ENCODE data around the gene FAM187B. TPM values are rescaled to one million over a fixed set of nuclear protein-coding genes. Genes with fewer than 3 reads are reported as not detected.

The FAM187B gene
- polyA plus RNA-seq, 1 donor (not counting 4 experiments of a cell fraction or from before 2014, with no cell fraction given) = not detected

- no peaks in the 10 kb centered on the region for H4K20me1 ChIP-seq (ENCODE audit: control insufficient read depth, extremely low read depth, insufficient read depth, low read length)
- no peak for FAIRE-seq
Observed at GRCh38 chr19:35176181-35176570, 52.4 kb downstream of the FAM187B start.

More at GRCh38 chr19:35176181-35176570, 52.4 kb downstream of the FAM187B start:
- Histone ChIP-seq H3K9ac (ENCODE audit: control insufficient read depth, extremely low read depth, insufficient read depth, low read length) (no peak overlapping the region), H2AFZ (ENCODE audit: control insufficient read depth, low read length) (no peak overlapping the region), H3K4me2 (ENCODE audit: control insufficient read depth, extremely low read depth, insufficient read depth, low read depth, low read length) (no peak overlapping the region), H3K9me1 (ENCODE audit: control insufficient read depth, extremely low read depth, insufficient read depth, low read length) (no peaks in the 10 kb centered on the region), H3K79me2 (ENCODE audit: control insufficient read depth, insufficient read depth, low read length) (no peaks in the 10 kb centered on the region), H3K4me1 (ENCODE audit: control insufficient read depth, extremely low read depth, insufficient read depth, low read length) (peaks cover 8% of the 10 kb centered on the region), H3K27me3 (ENCODE audit: control insufficient read depth, extremely low read depth, insufficient read depth, low read length) (no peaks in the 10 kb centered on the region), H3K4me3 (ENCODE audit: control insufficient read depth in 2 of 3, extremely low read depth in 1 of 3, insufficient read depth in 2 of 3, low read depth in 1 of 3, low read length in 3 of 3) (no peak overlapping the region), H3K27ac (ENCODE audit: control insufficient read depth, insufficient read depth, low read length) (no peak overlapping the region), H3K9me3 (ENCODE audit: control insufficient read depth, low read depth, low read length) (no peaks in the 10 kb centered on the region), H3K36me3 (ENCODE audit: control insufficient read depth in 2 of 2, extremely low read depth in 1 of 2, insufficient read depth in 2 of 2, low read length in 2 of 2) (no peaks in the 10 kb centered on the region)
- dilution Hi-C loops (cut with MboI; ENCODE audit: extremely low pct_ligation_motif_present, low sequenced_read_pairs) = no loop called here
- no peak for DNase-seq (ENCODE audit: low read depth, low spot score)
- no peak for TF ChIP-seq CTCF (optimal IDR thresholded peaks at IDR 0.05 in 1 of 3, IDR thresholded peaks at IDR 0.05 in 1 of 3, conservative IDR thresholded peaks at IDR 0.05 in 1 of 3; ENCODE audit: extremely low read depth in 1 of 3, insufficient read depth in 2 of 3, low read length in 3 of 3)
- no peak for TF ChIP-seq EZH2 (IDR thresholded peaks at IDR 0.05; ENCODE audit: low read length)

Other genes with a start within 250 kb of the FAM187B start
- gene GRAMD1A, start 228.4 kb downstream of the FAM187B start, polyA plus RNA-seq = 22.1 to 26.8 TPM (median 24.6 TPM) in 3 replicates
- 0.30 to 0.46 TPM (median 0.45 TPM) in 3 replicates for gene SCN1B, start 198.3 kb downstream of the FAM187B start, polyA plus RNA-seq
- not detected in 3 replicates for gene HPN, start 187.0 kb downstream of the FAM187B start, polyA plus RNA-seq
- 563 to 2,415 TPM (median 851 TPM) in 3 replicates for gene FXYD3, start 112.9 kb downstream of the FAM187B start, polyA plus RNA-seq
- 0.01 to 0.14 TPM (median 0.10 TPM) in 3 replicates for gene LGI4, start 93.7 kb downstream of the FAM187B start, polyA plus RNA-seq
- 0.14 to 0.23 TPM (median 0.19 TPM) in 3 replicates for gene FXYD1, start 89.9 kb downstream of the FAM187B start, polyA plus RNA-seq
- gene FXYD7, start 85.5 kb downstream of the FAM187B start, polyA plus RNA-seq = 0.36 TPM in 1 of 3 replicates, not detected in the others
- gene FXYD5, start 74.0 kb downstream of the FAM187B start, polyA plus RNA-seq = 82.5 to 457 TPM (median 122 TPM) in 3 replicates
- 51.3 to 101 TPM (median 79.2 TPM) in 3 replicates for gene LSR, start 20.3 kb upstream of the FAM187B start, polyA plus RNA-seq
- 51.2 to 82.7 TPM (median 53.8 TPM) in 3 replicates for gene USF2, start 40.2 kb upstream of the FAM187B start, polyA plus RNA-seq
- not detected in 3 replicates for gene HAMP, start 53.8 kb upstream of the FAM187B start, polyA plus RNA-seq
- gene MAG, start 63.4 kb upstream of the FAM187B start, polyA plus RNA-seq = not detected in 3 replicates
- 0.06 to 0.42 TPM (median 0.26 TPM) in 3 replicates for gene CD22, start 100.4 kb upstream of the FAM187B start, polyA plus RNA-seq
- gene FFAR1, start 119.2 kb upstream of the FAM187B start, polyA plus RNA-seq = not detected in 3 replicates
- not detected in 3 replicates for gene FFAR3, start 129.7 kb upstream of the FAM187B start, polyA plus RNA-seq
- gene GPR42, start 142.3 kb upstream of the FAM187B start, polyA plus RNA-seq = not detected in 3 replicates
- gene FFAR2, start 219.5 kb upstream of the FAM187B start, polyA plus RNA-seq = not detected in 3 replicates